GM21529 (cell line): ENCODE data around the gene TOP2A.

Experiments
- ATAC-seq: cut with Tn5 transposase; IDR thresholded peaks from one replicate; pipeline ENCODE4 v1.9.1; 2021; ENCODE audit not compliant: unreplicated experiment

The TOP2A gene

GRCh38 chr17:40348562-40349476, 68.9 kb downstream of the TOP2A start:
- ATAC-seq: no peak

- no peak for ATAC-seq
These were observed 69.6 kb downstream of the TOP2A start for GRCh38 chr17:40348136-40348504.

GRCh38 chr17:40347319-40348135, 70.2 kb downstream of the TOP2A start:
- ATAC-seq: no peak

GRCh38 chr17:40346765-40347158, 70.9 kb downstream of the TOP2A start:
- no peak for ATAC-seq

GRCh38 chr17:40345994-40346764, 71.5 kb downstream of the TOP2A start:
- ATAC-seq: no peak

GRCh38 chr17:40345161-40345993, 72.3 kb downstream of the TOP2A start:
- no peak for ATAC-seq

GRCh38 chr17:40344421-40345160, 73.1 kb downstream of the TOP2A start:
- ATAC-seq: no peak

GRCh38 chr17:40343219-40344119, 74.2 kb downstream of the TOP2A start:
- ATAC-seq: no peak

- no peak for ATAC-seq
These were observed 75.0 kb downstream of the TOP2A start for GRCh38 chr17:40342504-40343218.

GRCh38 chr17:40341808-40342503, 75.7 kb downstream of the TOP2A start:
- ATAC-seq: no peak

GRCh38 chr17:40340880-40341807, 76.6 kb downstream of the TOP2A start:
- peak; percentile 60 for ATAC-seq

GRCh38 chr17:40340327-40340726, 77.4 kb downstream of the TOP2A start:
- ATAC-seq: no peak

GRCh38 chr17:40338941-40339649, 78.6 kb downstream of the TOP2A start:
- no peak for ATAC-seq
